H1 (cell line): Measurements from ENCODE around the gene GPR179. TPM values are rescaled to one million over a fixed set of nuclear protein-coding genes. Genes with fewer than 3 reads are reported as not detected.

Experiments
- CTCF ChIA-PET: fragments of 300-600 bp; sonication (Branson Sonifier 250); formaldehyde crosslinking; loops from one replicate; lab custom pipeline; 2021; ENCODE audit not compliant: partially characterized antibody; lab: Charles Lee
- POLR2A ChIA-PET: fragments of 300-600 bp; sonication (Branson Sonifier 250); formaldehyde crosslinking; loops from one replicate; lab custom pipeline; 2021; ENCODE audit warnings: inconsistent platforms; ENCODE audit not compliant: partially characterized antibody; lab: Charles Lee
- DNase-seq, 2 experiments: peaks; one replicate each; pipeline versions ENCODE4 v3.0.0 to v3.0.0-alpha.2; 2010 to 2022; ENCODE audit warnings: low spot score in 2 of 2, low read depth in 1 of 2, mixed read lengths in 1 of 2
- FAIRE-seq: peaks from 2 replicates; lab custom pipeline; 2011; peaks lifted over from hg19 to GRCh38; lab: Jason Lieb, UNC
- H2AFZ ChIP-seq: 2 replicates; pipeline ENCODE4 v1.8.1; 2012; ENCODE audit warnings: low read length, inconsistent platforms
- H2AK5ac ChIP-seq: 2 replicates; pipeline ENCODE4 v1.6.1; 2013; ENCODE audit warnings: low read depth, low read length
- H2BK120ac ChIP-seq: replicated peaks from 2 replicates; pipeline ENCODE3; 2013; ENCODE audit warnings: low read depth, low read length, inconsistent platforms
- H2BK12ac ChIP-seq: 2 replicates; pipeline ENCODE4 v1.6.1; 2013; ENCODE audit warnings: low read depth, low read length
- H2BK15ac ChIP-seq: 2 replicates; pipeline ENCODE4 v1.6.1; 2013; ENCODE audit warnings: low read length
- H2BK20ac ChIP-seq: 2 replicates; pipeline ENCODE4 v1.6.1; 2013; ENCODE audit warnings: low read length
- H2BK5ac ChIP-seq: 2 replicates; pipeline ENCODE4 v1.6.1; 2013; ENCODE audit warnings: low read depth, low read length
- H3K14ac ChIP-seq: 2 replicates; pipeline ENCODE4 v1.6.1; 2013; ENCODE audit warnings: inconsistent platforms; ENCODE audit not compliant: insufficient read length
- H3K18ac ChIP-seq: 2 replicates; pipeline ENCODE4 v1.6.1; 2013; ENCODE audit warnings: low read length; ENCODE audit errors: extremely low read depth
- H3K23ac ChIP-seq: 2 replicates; pipeline ENCODE4 v1.6.1; 2013; ENCODE audit warnings: inconsistent platforms; ENCODE audit not compliant: insufficient read length
- H3K23me2 ChIP-seq: 2 replicates; pipeline ENCODE4 v1.6.1; 2013; ENCODE audit warnings: low read depth, low read length
- H3K27ac ChIP-seq: 2 replicates; pipeline ENCODE4 v1.6.1; 2011; ENCODE audit warnings: low read depth, low read length, inconsistent platforms
- H3K27me3 ChIP-seq, 4 experiments: replicated peaks in 1 of 4; 1 replicate in 1 of 4; 2 replicates in 3 of 4; pipeline versions ENCODE4 v1.6.1 to v1.8.1; 2011 to 2013; ENCODE audit warnings: low read length in 3 of 4, mild to moderate bottlenecking in 3 of 4, inconsistent platforms in 2 of 4, mixed read lengths in 2 of 4, moderate library complexity in 1 of 4; ENCODE audit not compliant: control insufficient read depth in 3 of 4, insufficient read depth in 3 of 4; ENCODE audit errors: extremely low read depth in 1 of 4
- H3K36me3 ChIP-seq, 4 experiments: 2 replicates each; pipeline versions ENCODE4 v1.6.1 to v1.8.1; 2011 to 2013; ENCODE audit warnings: mild to moderate bottlenecking in 4 of 4, low read length in 3 of 4, moderate library complexity in 2 of 4, control low read depth in 1 of 4, inconsistent platforms in 1 of 4; ENCODE audit not compliant: insufficient read depth in 4 of 4, control insufficient read depth in 2 of 4
- H3K4ac ChIP-seq: replicated peaks from 2 replicates; pipeline ENCODE3; 2013; ENCODE audit warnings: low read length, low read depth, mixed read lengths, inconsistent platforms; ENCODE audit not compliant: insufficient read length
- H3K4me1 ChIP-seq, 4 experiments: replicated peaks in 1 of 4; 1 replicate in 1 of 4; 2 replicates in 3 of 4; pipeline versions ENCODE4 v1.6.1 to v1.8.1; 2011 to 2013; ENCODE audit warnings: low read length in 3 of 4, inconsistent platforms in 2 of 4, mixed read lengths in 1 of 4; ENCODE audit not compliant: insufficient read depth in 4 of 4, control insufficient read depth in 3 of 4
- H3K4me2 ChIP-seq, 2 experiments: 2 replicates each; pipeline versions ENCODE4 v1.6.1 to v1.8.1; 2011 to 2013; ENCODE audit warnings: low read depth in 2 of 2, low read length in 2 of 2, control low read depth in 1 of 2, inconsistent platforms in 1 of 2, mild to moderate bottlenecking in 1 of 2; ENCODE audit not compliant: insufficient read depth in 1 of 2
- H3K4me3 ChIP-seq, 4 experiments: fragments of 200-600, 300-600 bp in 1 of 4; sonication (generic), shearing (Covaris generic), sonication (Bioruptor Twin) in 1 of 4; 2 replicates each; pipeline versions ENCODE4 v1.5.1 to v1.8.1; 2011 to 2016; ENCODE audit warnings: low read length in 4 of 4, low read depth in 3 of 4, control low read depth in 2 of 4, inconsistent platforms in 2 of 4, mild to moderate bottlenecking in 2 of 4, mixed read lengths in 1 of 4, moderate library complexity in 1 of 4; ENCODE audit not compliant: insufficient read depth in 2 of 4; ENCODE audit errors: extremely low read depth in 1 of 4
- H3K56ac ChIP-seq: replicated peaks from 2 replicates; pipeline ENCODE3; 2013; ENCODE audit warnings: low read depth, mild to moderate bottlenecking, mixed read lengths, low read length, inconsistent platforms; ENCODE audit not compliant: insufficient read length
- H3K79me1 ChIP-seq: 2 replicates; pipeline ENCODE4 v1.6.1; 2013; ENCODE audit warnings: low read depth, low read length, control low read depth
- H3K79me2 ChIP-seq, 2 experiments: 2 replicates each; pipeline versions ENCODE4 v1.6.1 to v1.8.1; 2012 to 2013; ENCODE audit warnings: low read length in 2 of 2, mild to moderate bottlenecking in 2 of 2, inconsistent platforms in 1 of 2; ENCODE audit not compliant: insufficient read depth in 2 of 2, control insufficient read depth in 1 of 2
- H3K9ac ChIP-seq, 4 experiments: replicated peaks in 1 of 4; 1 replicate in 1 of 4; 2 replicates in 3 of 4; pipeline versions ENCODE4 v1.6.1 to v1.8.1; 2011 to 2013; ENCODE audit warnings: low read depth in 3 of 4, low read length in 3 of 4, control low read depth in 2 of 4, mild to moderate bottlenecking in 2 of 4, moderate library complexity in 2 of 4, inconsistent platforms in 1 of 4; ENCODE audit errors: extremely low read depth in 1 of 4
- H3K9me3 ChIP-seq, 2 experiments: 2 replicates each; pipeline versions ENCODE4 v1.6.1 to v1.8.1; 2012 to 2013; ENCODE audit warnings: mild to moderate bottlenecking in 2 of 2, moderate library complexity in 2 of 2, control low read depth in 1 of 2, inconsistent platforms in 1 of 2, low read depth in 1 of 2, low read length in 1 of 2, mixed read lengths in 1 of 2; ENCODE audit not compliant: insufficient read depth in 2 of 2
- H4K20me1 ChIP-seq, 2 experiments: replicated peaks in 1 of 2; 2 replicates each; pipeline versions ENCODE3 to v1.8.1; 2011 to 2013; ENCODE audit warnings: inconsistent platforms in 2 of 2, low read length in 2 of 2, mild to moderate bottlenecking in 1 of 2; ENCODE audit not compliant: insufficient read depth in 2 of 2, control insufficient read depth in 1 of 2
- H4K5ac ChIP-seq: 2 replicates; pipeline ENCODE4 v1.6.1; 2013; ENCODE audit warnings: low read length, low read depth, mixed read lengths, inconsistent platforms; ENCODE audit not compliant: insufficient read length
- H4K8ac ChIP-seq: 2 replicates; pipeline ENCODE4 v1.8.0; 2013; ENCODE audit warnings: mild to moderate bottlenecking, moderate library complexity, low read length, inconsistent platforms; ENCODE audit not compliant: insufficient read depth; ENCODE audit errors: extremely low read depth
- H4K91ac ChIP-seq: replicated peaks from 2 replicates; pipeline ENCODE3; 2013; ENCODE audit warnings: low read length, mixed read lengths, inconsistent platforms; ENCODE audit not compliant: insufficient read length
- BACH1 ChIP-seq: IDR thresholded peaks from 2 replicates; pipeline ENCODE4 v1.6.1; 2012; ENCODE audit warnings: low read length, improper control_type of control experiment
- BCL11A ChIP-seq, 2 experiments: IDR thresholded peaks; one replicate each; pipeline ENCODE4 v1.6.1; 2011; ENCODE audit warnings: low read depth in 2 of 2, low read length in 2 of 2, mild to moderate bottlenecking in 2 of 2
- CBX5 ChIP-seq: fragments of 300-800, 300-1000 bp; sonication (generic); IDR thresholded peaks from 2 replicates; pipeline ENCODE4 v1.7.1; 2016; ENCODE audit warnings: antibody characterized with exemption, low read length, low read depth
- CEBPB ChIP-seq: IDR thresholded peaks from 2 replicates; pipeline ENCODE4 v1.6.1; 2012; ENCODE audit warnings: low read depth, low read length
- CHD1 ChIP-seq: IDR thresholded peaks from 2 replicates; pipeline ENCODE4 v1.6.1; 2012; ENCODE audit warnings: low read depth, low read length, improper control_type of control experiment
- POLR2A ChIP-seq, 2 experiments: IDR thresholded peaks; 1 replicate in 1 of 2; 2 replicates in 1 of 2; pipeline ENCODE4 v1.6.1; 2011; ENCODE audit warnings: low read depth in 2 of 2, low read length in 2 of 2, mild to moderate bottlenecking in 2 of 2; ENCODE audit errors: control extremely low read depth in 1 of 2
- RXRA ChIP-seq: IDR thresholded peaks from 2 replicates; pipeline ENCODE4 v1.6.1; 2011; ENCODE audit warnings: low read depth, mild to moderate bottlenecking, low read length, moderate library complexity; ENCODE audit not compliant: insufficient read depth
- SIRT6 ChIP-seq: IDR thresholded peaks from one replicate; pipeline ENCODE4 v1.7.1; 2012; ENCODE audit warnings: low read length, inconsistent platforms
- TCF12 ChIP-seq: IDR thresholded peaks from 2 replicates; pipeline ENCODE4 v1.6.1; 2011; ENCODE audit warnings: low read depth, mild to moderate bottlenecking, low read length
- YY1 ChIP-seq: IDR thresholded peaks from 2 replicates; pipeline ENCODE4 v1.6.1; 2011; ENCODE audit warnings: low read depth, mild to moderate bottlenecking, low read length
- ZNF274 ChIP-seq: IDR thresholded peaks from 2 replicates; pipeline ENCODE4 v1.7.0; 2012; ENCODE audit warnings: low read length, borderline replicate concordance; ENCODE audit errors: extremely low read depth
- WGBS, 2 experiments: shearing (Covaris generic) in 1 of 2; methylation state at CpG; one replicate each; pipeline versions ENCODE4 v1.1.6 to v1.1.7; 2013 to 2015; ENCODE audit warnings: low lambda C conversion rate in 2 of 2, mixed read lengths in 2 of 2, inconsistent platforms in 1 of 2, low coverage in 1 of 2, missing lambda C conversion rate in 1 of 2; ENCODE audit not compliant: insufficient replicate concordance in 2 of 2, insufficient coverage in 1 of 2, insufficient read length in 1 of 2; ENCODE audit errors: extremely low coverage in 1 of 2, missing lambda C conversion rate in 1 of 2; 5-methylcytosine and 5-hydroxymethylcytosine counted together
- polyA plus RNA-seq, 7 experiments: library from polyadenylated mRNA; depleted of rRNA in 3 of 7; stranded (reverse) in 5 of 7; unstranded in 2 of 7; fragments of >200 nt in 5 of 7; fragments of 200-250 nt in 2 of 7; gene quantifications; 1 replicate in 5 of 7; 2 replicates in 1 of 7; 4 replicates in 1 of 7; pipeline versions ENCODE4 v1.2.1 to v1.2.3, GENCODE V29; 2011 to 2013; ENCODE audit warnings: missing spikeins in 2 of 7, mixed read lengths in 2 of 7
- total RNA-seq: library from RNA; stranded (reverse); fragmentation: NEBNext Ultra II Directional; extraction: Animal tissue kit (Norgen Biotek cat#: 25700); gene quantifications from 2 replicates; pipeline ENCODE4 v1.2.1, GENCODE V29; 2021
- TF ChIP-seq, protein P1 (sequence below): IDR thresholded peaks from 2 replicates; pipeline ENCODE4 v1.6.1; 2012; ENCODE audit warnings: low read length, inconsistent platforms
- TF ChIP-seq, protein P2 (sequence below): IDR thresholded peaks from 2 replicates; pipeline ENCODE4 v1.6.1; 2012; ENCODE audit warnings: inconsistent platforms

GPR179 gene
- total and polyA plus RNA-seq, 2 of the 8 experiments (the other 6 are each of a cell fraction or from before 2014, with no cell fraction given) = 0.02 to 0.07 TPM

DNA sequence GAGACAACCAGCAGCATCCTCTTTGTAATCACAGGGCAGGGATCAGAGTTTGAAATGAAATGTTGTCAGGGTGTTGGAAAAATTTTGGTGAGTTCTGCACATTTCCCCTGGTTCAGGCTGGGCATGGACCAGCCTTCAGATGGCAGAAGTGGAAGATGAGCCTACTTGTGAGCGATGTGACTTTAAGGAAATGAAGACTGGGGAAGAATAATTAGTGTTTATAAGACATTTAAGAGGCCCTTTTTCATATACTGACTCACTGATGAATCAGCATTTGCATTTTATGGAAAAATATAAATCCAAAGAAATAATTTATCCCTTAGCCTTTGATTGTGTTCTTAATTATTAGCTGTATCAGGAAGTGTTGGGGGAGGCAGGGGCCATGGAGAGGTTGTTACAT is 20.9 kb downstream of the GPR179 start:
- no peaks in the 10 kb centered on the region for H3K79me2 ChIP-seq
- DNase-seq (no peak), FAIRE-seq (no peak)
- no peak overlapping the region for H2BK20ac ChIP-seq
- no peak overlapping the region for H4K5ac ChIP-seq
- H3K79me1 ChIP-seq = no peaks in the 10 kb centered on the region; the same call in 1 of the 2 replicates
- no peak overlapping the region for H3K9ac ChIP-seq
- ChIA-PET POLR2A (interaction anchor here (1.0 to 1.5 kb wide), 4 partner anchors 10 to 93 kb away, joined by 3 to 8 read pairs (median 4); no protein-coding TSS in a partner anchor), CTCF (interaction anchor here (1.0 to 14.8 kb wide), 10 partner anchors 9 to 1847 kb away, joined by 3 to 190 read pairs (median 5); no protein-coding TSS in a partner anchor)
- no peaks in the 10 kb centered on the region for H3K27me3 ChIP-seq
- H3K14ac ChIP-seq = no peak overlapping the region
- H3K4me1 ChIP-seq = peaks cover 0 to 10% (median 7%) of the 10 kb centered on the region in 4 experiments; a peak in 4 of 7 replicates
- no peaks in the 10 kb centered on the region for H3K9me3 ChIP-seq
- no peak overlapping the region for H3K4ac ChIP-seq
- H2AFZ ChIP-seq = no peak overlapping the region
- H2BK12ac ChIP-seq = no peak overlapping the region
- H2BK120ac ChIP-seq = no peak overlapping the region
- WGBS, 2 experiments = 80% methylated on average over 1 of the region's 1 CpG; no CpG with 5 or more reads in 1 of the 2 experiments
- H3K23me2 ChIP-seq = no peaks in the 10 kb centered on the region
- H4K91ac ChIP-seq = no peak overlapping the region
- no peak overlapping the region for H3K18ac ChIP-seq
- H3K36me3 ChIP-seq = peaks cover 5 to 30% (median 17%) of the 10 kb centered on the region in 4 experiments
- H3K4me2 ChIP-seq = no peak overlapping the region
- no peak overlapping the region for H3K27ac ChIP-seq
- H2BK15ac ChIP-seq = no peak overlapping the region
- no peak overlapping the region for H2AK5ac ChIP-seq
- H4K8ac ChIP-seq = no peak overlapping the region
- no peak overlapping the region for H3K4me3 ChIP-seq
- H2BK5ac ChIP-seq = no peak overlapping the region
- H4K20me1 ChIP-seq = peaks cover 0 to 3% of the 10 kb centered on the region in 2 experiments
- H3K23ac ChIP-seq = no peak overlapping the region
- H3K56ac ChIP-seq = no peak overlapping the region
- no peak for TF ChIP-seq POLR2A (IDR thresholded peaks at IDR 0.05; ENCODE audit: control extremely low read depth in 1 of 2, low read depth in 2 of 2, low read length in 2 of 2)
- no peak for TF ChIP-seq YY1
- TF ChIP-seq ZNF274 = no peak
- no peak for TF ChIP-seq CEBPB
- no peak for TF ChIP-seq TCF12
- no peak for TF ChIP-seq RXRA
- no peak for TF ChIP-seq BCL11A (IDR thresholded peaks at IDR 0.05; ENCODE audit: low read depth in 2 of 2, low read length in 2 of 2)
- TF ChIP-seq CHD1 = no peak
- no peak for TF ChIP-seq BACH1
- TF ChIP-seq, protein P1, sequence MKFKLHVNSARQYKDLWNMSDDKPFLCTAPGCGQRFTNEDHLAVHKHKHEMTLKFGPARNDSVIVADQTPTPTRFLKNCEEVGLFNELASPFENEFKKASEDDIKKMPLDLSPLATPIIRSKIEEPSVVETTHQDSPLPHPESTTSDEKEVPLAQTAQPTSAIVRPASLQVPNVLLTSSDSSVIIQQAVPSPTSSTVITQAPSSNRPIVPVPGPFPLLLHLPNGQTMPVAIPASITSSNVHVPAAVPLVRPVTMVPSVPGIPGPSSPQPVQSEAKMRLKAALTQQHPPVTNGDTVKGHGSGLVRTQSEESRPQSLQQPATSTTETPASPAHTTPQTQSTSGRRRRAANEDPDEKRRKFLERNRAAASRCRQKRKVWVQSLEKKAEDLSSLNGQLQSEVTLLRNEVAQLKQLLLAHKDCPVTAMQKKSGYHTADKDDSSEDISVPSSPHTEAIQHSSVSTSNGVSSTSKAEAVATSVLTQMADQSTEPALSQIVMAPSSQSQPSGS = no peak
- no peak for TF ChIP-seq SIRT6
- TF ChIP-seq, protein P2, sequence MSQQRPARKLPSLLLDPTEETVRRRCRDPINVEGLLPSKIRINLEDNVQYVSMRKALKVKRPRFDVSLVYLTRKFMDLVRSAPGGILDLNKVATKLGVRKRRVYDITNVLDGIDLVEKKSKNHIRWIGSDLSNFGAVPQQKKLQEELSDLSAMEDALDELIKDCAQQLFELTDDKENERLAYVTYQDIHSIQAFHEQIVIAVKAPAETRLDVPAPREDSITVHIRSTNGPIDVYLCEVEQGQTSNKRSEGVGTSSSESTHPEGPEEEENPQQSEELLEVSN = no peak
- no peak for TF ChIP-seq CBX5
